Stomach smooth muscle (tissue), 2 donors: ENCODE data around the gene DUSP12.
"Not testable (repeated sequence)": the region's sequence is repeated elsewhere in the genome, so short reads cannot be mapped to it uniquely, and the experiment has no call there.

Source experiments
- H3K27ac ChIP-seq: one replicate; pipeline ENCODE4 v1.7.0; 2013; ENCODE audit warnings: mild to moderate bottlenecking, low read length, inconsistent platforms
- H3K27me3 ChIP-seq, 2 donors: one replicate each; pipeline ENCODE4 v1.7.0; 2013; ENCODE audit warnings: low read length in 2 of 2; ENCODE audit not compliant: insufficient read depth in 2 of 2, control insufficient read depth in 1 of 2
- H3K36me3 ChIP-seq, 2 donors: one replicate each; pipeline ENCODE4 v1.7.0; 2013; ENCODE audit warnings: low read length in 2 of 2; ENCODE audit not compliant: control insufficient read depth in 2 of 2, insufficient read depth in 2 of 2
- H3K4me1 ChIP-seq: one replicate; pipeline ENCODE4 v1.7.0; 2013; ENCODE audit warnings: low read length; ENCODE audit not compliant: control insufficient read depth, insufficient read depth
- H3K4me3 ChIP-seq, 2 donors: one replicate each; pipeline ENCODE4 v1.7.0; 2013; ENCODE audit warnings: low read length in 2 of 2
- H3K9ac ChIP-seq, 2 donors: one replicate each; pipeline ENCODE4 v1.7.0; 2013; ENCODE audit warnings: low read length in 2 of 2, mild to moderate bottlenecking in 1 of 2
- H3K9me3 ChIP-seq, 2 donors: one replicate each; pipeline ENCODE4 v1.7.0; 2013; ENCODE audit warnings: low read length in 2 of 2; ENCODE audit not compliant: control insufficient read depth in 2 of 2
- donor health status: healthy.
- donor health status: Pancreatic carcinoma.

The DUSP12 gene

DNA sequence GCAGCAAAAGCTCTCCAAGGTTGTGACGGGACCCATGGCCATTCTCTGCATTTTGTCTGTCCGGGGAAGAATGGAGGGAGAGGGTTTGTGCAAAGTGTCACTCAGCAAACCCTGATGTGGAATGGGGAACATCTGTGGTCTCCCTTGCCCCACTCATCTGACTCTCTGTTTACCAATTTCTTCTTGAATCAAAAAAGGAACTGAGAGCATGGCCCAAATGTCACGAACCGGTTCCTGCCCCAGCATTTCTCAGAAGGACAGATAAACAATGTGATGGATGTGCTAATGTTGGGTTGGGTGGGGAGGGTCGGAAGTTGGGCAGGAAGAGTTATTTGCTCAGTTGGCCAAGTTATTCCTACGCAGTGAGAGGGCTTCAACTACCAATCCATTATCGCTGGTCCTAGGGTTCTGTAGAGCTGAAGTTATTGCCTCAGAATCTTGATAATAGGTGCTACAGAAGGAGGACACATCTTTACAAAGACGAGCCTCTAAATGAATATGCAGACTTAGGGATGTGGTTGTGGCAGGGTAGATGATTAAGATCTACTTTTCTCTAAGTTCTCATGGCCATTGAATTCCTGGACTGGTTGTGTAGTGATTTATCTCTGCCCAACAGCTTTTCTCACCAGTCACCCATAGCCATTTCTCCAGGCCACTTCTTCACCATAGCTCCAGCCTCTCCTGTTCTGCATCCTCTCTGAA, 9.6 kb upstream of the DUSP12 start:
- no peaks in the 10 kb centered on the region for H3K9me3 ChIP-seq
- H3K27me3 ChIP-seq: peaks cover 5 to 11% of the 10 kb centered on the region in 2 donors
- H3K36me3 ChIP-seq: no peaks in the 10 kb centered on the region
- H3K4me3 ChIP-seq: no peak overlapping the region
- H3K9ac ChIP-seq: no peak overlapping the region
- H3K4me1 ChIP-seq: no peaks in the 10 kb centered on the region
- no peak overlapping the region for H3K27ac ChIP-seq

GRCh38 chr1:161740921-161741320, 8.7 kb upstream of the DUSP12 start:
- H3K4me3 ChIP-seq: no peak overlapping the region
- H3K27ac ChIP-seq: no peak overlapping the region
- no peaks in the 10 kb centered on the region for H3K4me1 ChIP-seq
- peaks cover 5 to 13% of the 10 kb centered on the region in 2 donors for H3K27me3 ChIP-seq
- no peak overlapping the region for H3K9ac ChIP-seq
- H3K36me3 ChIP-seq: no peaks in the 10 kb centered on the region
- no peaks in the 10 kb centered on the region for H3K9me3 ChIP-seq

DNA sequence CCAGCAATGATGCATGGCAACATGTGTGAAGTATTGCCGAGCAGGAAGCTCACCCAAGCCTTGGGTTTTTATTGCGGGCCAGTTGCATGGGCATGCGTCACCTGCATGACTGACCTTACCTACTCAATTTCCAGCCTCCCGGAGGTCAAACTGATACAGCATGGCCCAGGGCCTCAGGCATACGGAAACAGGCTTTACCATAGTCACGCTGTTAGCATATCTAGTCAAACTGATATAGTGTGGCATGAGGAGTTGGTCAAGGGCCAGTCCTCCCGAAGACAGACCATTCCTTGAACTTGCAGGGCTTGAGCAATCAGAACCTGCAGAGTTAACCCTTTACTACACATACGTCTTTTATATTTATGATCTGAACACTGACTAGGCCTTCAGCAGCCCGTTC, 6.4 kb upstream of the DUSP12 start:
- no peak overlapping the region for H3K4me3 ChIP-seq
- no peak overlapping the region for H3K27ac ChIP-seq
- no peak overlapping the region for H3K9ac ChIP-seq
- no peaks in the 10 kb centered on the region for H3K4me1 ChIP-seq
- H3K27me3 ChIP-seq: peaks cover 5 to 7% of the 10 kb centered on the region in 2 donors
- no peaks in the 10 kb centered on the region for H3K9me3 ChIP-seq
- no peaks in the 10 kb centered on the region for H3K36me3 ChIP-seq

DNA sequence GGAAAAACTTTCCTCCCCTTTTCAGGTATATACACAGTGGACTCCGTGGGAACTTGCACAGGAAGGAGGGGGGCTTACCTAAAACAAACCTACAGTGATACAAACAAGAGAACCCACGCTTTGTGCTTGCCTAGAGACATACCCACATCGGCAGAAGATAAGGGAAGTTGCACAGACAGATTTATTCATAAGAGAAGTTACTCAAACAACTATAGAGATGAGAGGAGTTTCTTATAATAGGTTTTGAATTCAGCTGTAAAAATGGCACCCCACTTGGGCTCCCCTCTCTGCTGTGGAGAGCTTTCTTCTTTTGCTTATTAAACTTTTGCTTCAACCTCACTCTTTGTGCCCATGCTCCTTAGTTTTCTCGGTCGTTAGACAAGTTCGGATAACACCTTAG, 1.8 kb upstream of the DUSP12 start:
- H3K4me1 ChIP-seq: peaks cover 9% of the 10 kb centered on the region
- no peak overlapping the region for H3K4me3 ChIP-seq
- peaks cover 4 to 7% of the 10 kb centered on the region in 2 donors for H3K36me3 ChIP-seq
- no peaks in the 10 kb centered on the region for H3K9me3 ChIP-seq
- peaks cover 0 to 2% of the 10 kb centered on the region in 2 donors for H3K27me3 ChIP-seq
- no peak overlapping the region for H3K9ac ChIP-seq
- no peak overlapping the region for H3K27ac ChIP-seq

DNA sequence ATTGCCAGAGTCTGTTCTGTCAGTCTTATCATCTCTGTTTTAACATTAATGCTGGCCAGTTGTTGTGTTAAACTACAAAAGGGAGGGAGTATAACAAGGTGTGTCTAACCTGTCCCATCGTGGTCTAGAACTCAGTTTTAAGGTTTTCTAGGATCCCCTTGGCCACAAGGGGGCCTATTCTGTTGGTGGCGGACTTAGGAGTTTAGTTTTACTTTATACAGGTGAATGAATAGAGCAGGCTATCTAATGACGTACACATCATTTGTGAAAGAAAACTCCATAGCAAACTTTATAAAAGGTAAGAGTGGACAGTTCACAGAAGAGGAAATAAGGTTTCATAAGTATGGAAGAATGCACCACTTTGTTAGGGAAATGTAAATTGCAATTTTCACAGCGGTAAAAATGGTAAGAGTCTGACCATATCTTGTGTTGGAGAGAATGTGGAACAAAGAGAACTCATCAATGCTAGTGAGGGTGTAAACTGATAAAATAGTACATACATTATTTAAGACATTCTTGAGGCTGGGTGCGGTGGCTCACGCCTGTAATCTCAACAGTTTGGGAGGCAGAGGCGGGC, 14.0 kb downstream of the DUSP12 start:
- no peak overlapping the region for H3K9ac ChIP-seq
- no peak overlapping the region for H3K4me3 ChIP-seq
- H3K27ac ChIP-seq: no peak overlapping the region
- no peaks in the 10 kb centered on the region for H3K27me3 ChIP-seq
- no peaks in the 10 kb centered on the region for H3K9me3 ChIP-seq
- H3K36me3 ChIP-seq: no peaks in the 10 kb centered on the region
- H3K4me1 ChIP-seq: peaks cover 9% of the 10 kb centered on the region

DNA sequence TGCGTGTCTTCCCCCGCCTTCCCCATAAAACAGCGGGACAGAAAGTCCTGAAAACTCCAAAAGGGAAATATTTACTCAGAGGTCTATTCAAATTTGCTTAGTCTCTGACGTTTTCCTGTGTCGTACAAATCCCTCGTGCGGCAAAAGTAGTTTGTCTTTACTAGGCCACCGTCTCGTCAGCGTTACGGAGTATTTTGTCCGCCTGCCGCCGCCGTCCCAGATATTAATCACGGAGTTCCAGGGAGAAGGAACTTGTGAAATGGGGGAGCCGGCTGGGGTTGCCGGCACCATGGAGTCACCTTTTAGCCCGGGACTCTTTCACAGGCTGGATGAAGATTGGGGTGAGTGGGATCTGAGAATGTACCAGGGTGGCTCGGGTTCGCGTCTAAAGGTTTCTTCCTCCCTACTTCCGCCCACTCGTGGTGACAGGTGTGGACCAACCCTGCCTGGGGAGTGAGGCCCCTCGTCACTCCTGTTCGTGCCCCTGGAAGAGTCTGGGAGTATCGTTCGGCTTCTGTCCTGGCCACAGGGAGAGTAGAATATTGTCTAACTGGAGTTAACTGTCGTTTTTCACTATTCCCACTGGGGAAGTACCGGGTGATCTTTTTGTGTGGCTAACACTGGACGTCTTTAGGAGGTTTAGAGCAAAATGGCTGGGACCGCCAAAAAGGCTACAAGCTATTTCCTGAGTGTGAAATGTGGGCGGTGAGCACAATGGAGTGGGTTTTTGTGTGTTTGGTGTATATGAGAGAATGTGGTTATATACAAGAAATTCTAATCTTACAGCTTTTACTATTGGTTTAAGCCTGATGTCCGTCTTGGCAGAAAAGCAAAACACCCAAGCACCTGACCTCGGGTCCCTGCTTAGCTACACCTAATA, 16.8 kb downstream of the DUSP12 start, which contains the start of gene ATF6:
Gene ATF6 (plus strand): TSS at position 219 of the 880 bp plus-strand sequence. CDS start 41 bp downstream, at position 260.
- H3K36me3 ChIP-seq: no peaks in the 10 kb centered on the region
- H3K9ac ChIP-seq: peak within 1 kb of the TSS; percentile 98 to 100
- H3K9me3 ChIP-seq: no peaks in the 10 kb centered on the region
- peaks cover 9% of the 10 kb centered on the region for H3K4me1 ChIP-seq
- H3K27ac ChIP-seq: peak within 1 kb of the TSS; percentile 90
- peak within 1 kb of the TSS; percentile 100 for H3K4me3 ChIP-seq
- no peaks in the 10 kb centered on the region for H3K27me3 ChIP-seq

DNA sequence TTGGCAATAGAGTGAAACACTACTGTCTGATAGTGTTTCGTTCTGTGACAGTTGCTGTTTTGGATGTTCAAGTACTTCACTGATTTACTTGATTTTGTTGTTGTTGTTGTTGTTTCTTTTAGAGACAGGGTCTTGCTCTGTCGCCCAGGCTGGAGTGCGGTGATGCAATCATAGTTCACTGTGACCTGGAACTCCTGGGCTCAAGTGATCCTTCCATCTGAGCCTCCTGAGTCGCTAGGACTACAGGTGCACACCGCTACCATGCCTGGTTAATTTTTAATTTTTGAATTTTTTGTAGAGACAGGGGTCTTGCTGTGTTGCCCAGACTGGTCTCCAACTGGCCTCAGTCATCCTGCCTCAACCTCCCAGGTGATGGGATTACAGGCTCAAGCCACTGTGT, 18.9 kb downstream of the DUSP12 start:
- Histone ChIP-seq H3K9ac (no peak overlapping the region), H3K27me3 (no peaks in the 10 kb centered on the region), H3K9me3 (no peaks in the 10 kb centered on the region), H3K36me3 (no peaks in the 10 kb centered on the region), H3K4me3 (no peak overlapping the region), H3K27ac (no peak overlapping the region), H3K4me1 (peaks cover 9% of the 10 kb centered on the region)

- no peak overlapping the region for H3K9ac ChIP-seq
- H3K4me1 ChIP-seq: peaks cover 9% of the 10 kb centered on the region
- no peak overlapping the region for H3K27ac ChIP-seq
- H3K9me3 ChIP-seq: no peaks in the 10 kb centered on the region
- no peaks in the 10 kb centered on the region for H3K27me3 ChIP-seq
- H3K36me3 ChIP-seq: no peaks in the 10 kb centered on the region
- H3K4me3 ChIP-seq: no peak overlapping the region
Measured at GRCh38 chr1:161768986-161769672, 19.5 kb downstream of the DUSP12 start.

DNA sequence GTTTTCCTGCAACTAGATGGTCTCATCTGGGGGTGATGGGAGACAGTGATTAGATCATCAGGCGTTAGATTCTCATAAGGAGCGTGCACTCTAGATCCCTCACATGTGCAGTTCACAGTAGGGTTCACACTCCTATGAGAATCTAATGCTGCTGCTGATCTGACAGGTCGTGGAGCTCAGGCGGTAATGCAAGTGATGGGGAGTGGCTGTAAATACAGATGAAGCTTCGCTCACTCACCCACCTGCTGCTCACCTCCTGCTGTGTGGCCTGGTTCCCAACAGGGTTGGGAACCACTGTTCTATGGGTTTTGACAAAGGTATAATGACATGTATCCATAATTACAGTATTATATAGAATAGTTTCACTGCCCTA, 20.1 kb downstream of the DUSP12 start:
- H3K4me1 ChIP-seq: not testable (repeated sequence)

GRCh38 chr1:161770250-161770649, 20.7 kb downstream of the DUSP12 start:
- H3K4me1 ChIP-seq: peaks cover 9% of the 10 kb centered on the region
- no peak overlapping the region for H3K4me3 ChIP-seq
- no peaks in the 10 kb centered on the region for H3K27me3 ChIP-seq
- H3K27ac ChIP-seq: no peak overlapping the region
- H3K36me3 ChIP-seq: no peaks in the 10 kb centered on the region
- H3K9ac ChIP-seq: no peak overlapping the region
- H3K9me3 ChIP-seq: no peaks in the 10 kb centered on the region

More for the DNA sequence above, 20.1 kb downstream of the DUSP12 start:
- not testable (repeated sequence) for H3K27me3 ChIP-seq, H3K36me3 ChIP-seq, H3K27ac ChIP-seq, H3K9me3 ChIP-seq, H3K9ac ChIP-seq, H3K4me3 ChIP-seq
